HG03354 (cell line): ENCODE data around the gene FLYWCH2.

Experiments used
- ATAC-seq: cut with Tn5 transposase; IDR thresholded peaks from one replicate; pipeline ENCODE4 v1.9.1; 2021; ENCODE audit warnings: mild to moderate bottlenecking; ENCODE audit not compliant: unreplicated experiment, poor library complexity, severe bottlenecking

FLYWCH2 gene

GRCh38 chr16:2882650-2883457 is at the start of gene FLYWCH2:
Gene FLYWCH2, plus strand, starts transcription at chr16:2883215. Its CDS starts 13,235 bp downstream, at chr16:2896450.
- peak; percentile 92 for ATAC-seq

GRCh38 chr16:2833776-2834175 is 49.2 kb upstream of the FLYWCH2 start:
- ATAC-seq: no peak

- ATAC-seq: no peak
These were observed 48.0 kb upstream of the FLYWCH2 start for GRCh38 chr16:2834968-2835367.

GRCh38 chr16:2835638-2836493 is 47.1 kb upstream of the FLYWCH2 start:
- no peak for ATAC-seq

- no peak for ATAC-seq
These were observed 46.1 kb upstream of the FLYWCH2 start for GRCh38 chr16:2836646-2837508.

GRCh38 chr16:2838928-2839327 is 44.1 kb upstream of the FLYWCH2 start:
- no peak for ATAC-seq

GRCh38 chr16:2839650-2840450 is 43.2 kb upstream of the FLYWCH2 start:
- ATAC-seq: no peak

GRCh38 chr16:2840914-2841313 is 42.1 kb upstream of the FLYWCH2 start:
- ATAC-seq: no peak

GRCh38 chr16:2841606-2842339 is 41.2 kb upstream of the FLYWCH2 start:
- ATAC-seq: no peak

GRCh38 chr16:2842340-2843000 is 40.5 kb upstream of the FLYWCH2 start:
- no peak for ATAC-seq

GRCh38 chr16:2843526-2843925 is 39.5 kb upstream of the FLYWCH2 start:
- no peak for ATAC-seq

GRCh38 chr16:2845116-2845515 is 37.9 kb upstream of the FLYWCH2 start:
- ATAC-seq: no peak

- no peak for ATAC-seq
These were observed 36.3 kb upstream of the FLYWCH2 start for GRCh38 chr16:2846511-2847310.

- no peak for ATAC-seq
These were observed 33.9 kb upstream of the FLYWCH2 start for GRCh38 chr16:2848933-2849725.

- ATAC-seq: no peak
These were observed 30.8 kb upstream of the FLYWCH2 start for GRCh38 chr16:2852003-2852730.
